Osteoblast (primary cell): ENCODE data around the gene PDE11A. TPM values are rescaled to one million over a fixed set of nuclear protein-coding genes. Genes with fewer than 3 reads are reported as not detected.

Experiments used
- DNase-seq: peaks from one replicate; pipeline ENCODE4 v3.0.0; 2011; ENCODE audit warnings: low spot score, mixed read lengths; ENCODE audit not compliant: insufficient read length; ENCODE audit errors: missing footprints
- H2AFZ ChIP-seq: 2 replicates; pipeline ENCODE4 v1.6.0; 2011; ENCODE audit warnings: mild to moderate bottlenecking, low read length
- H3K27ac ChIP-seq: 2 replicates; pipeline ENCODE4 v1.5.1; 2011; ENCODE audit warnings: mild to moderate bottlenecking, low read depth, low read length, moderate library complexity
- H3K27me3 ChIP-seq: 2 replicates; pipeline ENCODE4 v1.6.0; 2012; ENCODE audit warnings: mild to moderate bottlenecking, control low read depth, inconsistent platforms, low read length, moderate library complexity; ENCODE audit not compliant: insufficient read depth
- H3K36me3 ChIP-seq: 2 replicates; pipeline ENCODE4 v1.5.1; 2011; ENCODE audit warnings: mild to moderate bottlenecking, low read length, control low read depth, moderate library complexity; ENCODE audit not compliant: insufficient read depth
- H3K4me1 ChIP-seq: 2 replicates; pipeline ENCODE4 v1.5.1; 2011; ENCODE audit warnings: mild to moderate bottlenecking, low read length, control low read depth, moderate library complexity; ENCODE audit not compliant: insufficient read depth
- H3K4me2 ChIP-seq: 2 replicates; pipeline ENCODE4 v1.6.0; 2011; ENCODE audit warnings: mild to moderate bottlenecking, low read length; ENCODE audit not compliant: insufficient read depth
- H3K4me3 ChIP-seq: fragments of 200-600 bp; sonication (generic); 3 replicates; pipeline ENCODE4 v1.5.1; 2012; ENCODE audit warnings: mild to moderate bottlenecking, low read length, inconsistent platforms; ENCODE audit not compliant: insufficient read depth
- H3K79me2 ChIP-seq: 2 replicates; pipeline ENCODE4 v1.6.0; 2012; ENCODE audit warnings: mild to moderate bottlenecking, low read length, control low read depth, inconsistent platforms; ENCODE audit not compliant: insufficient read depth
- H3K9me3 ChIP-seq: 2 replicates; pipeline ENCODE4 v1.5.1; 2011; ENCODE audit warnings: low read depth, low read length, control low read depth
- H4K20me1 ChIP-seq: 2 replicates; pipeline ENCODE4 v1.6.0; 2012; ENCODE audit warnings: mild to moderate bottlenecking, low read length, control low read depth; ENCODE audit not compliant: insufficient read depth
- total RNA-seq: library from RNA; depleted of rRNA; stranded (reverse); fragments of >200 nt; gene quantifications from 2 replicates; pipeline ENCODE4 v1.2.3, GENCODE V29; 2012
- TF ChIP-seq, protein P1 (sequence below): IDR thresholded peaks from 2 replicates; pipeline ENCODE4 v1.5.1; 2011; ENCODE audit warnings: mild to moderate bottlenecking, low read depth, low read length, moderate library complexity; ENCODE audit errors: extremely low read depth

Gene PDE11A
- total RNA-seq, 1 donor, result 0.36 TPM

DNA sequence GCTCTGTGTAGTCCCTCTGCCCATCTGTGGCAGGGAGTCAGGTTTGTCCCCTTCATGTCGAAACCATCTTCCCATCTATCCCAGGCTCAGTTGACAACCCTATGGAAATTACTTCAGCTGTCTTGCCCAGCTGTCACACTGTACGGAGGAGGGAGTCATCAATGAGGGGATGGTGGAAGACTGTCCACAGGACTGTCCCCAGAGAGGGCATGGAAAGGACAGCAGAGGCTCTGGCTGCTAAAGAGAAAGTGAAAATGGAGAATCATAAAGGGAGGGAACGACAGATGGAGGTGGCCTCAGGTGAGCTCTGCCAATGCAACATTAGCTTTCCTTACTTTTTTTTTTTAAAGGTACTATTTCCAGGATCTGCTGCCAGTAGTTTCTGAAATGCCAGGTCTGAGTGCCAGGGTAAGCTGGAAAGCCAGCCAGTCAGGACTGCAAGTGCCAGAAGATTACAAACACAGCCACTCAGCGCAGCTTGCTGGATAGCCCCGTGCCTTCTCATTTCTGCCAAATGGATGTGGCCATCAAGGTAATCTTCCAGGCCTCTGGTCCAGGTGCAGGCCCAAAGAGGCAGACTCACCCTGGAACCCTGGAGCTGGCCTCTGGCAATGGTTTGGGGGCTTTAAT lies 487.2 kb downstream of the PDE11A start:
- TF ChIP-seq, protein P1, sequence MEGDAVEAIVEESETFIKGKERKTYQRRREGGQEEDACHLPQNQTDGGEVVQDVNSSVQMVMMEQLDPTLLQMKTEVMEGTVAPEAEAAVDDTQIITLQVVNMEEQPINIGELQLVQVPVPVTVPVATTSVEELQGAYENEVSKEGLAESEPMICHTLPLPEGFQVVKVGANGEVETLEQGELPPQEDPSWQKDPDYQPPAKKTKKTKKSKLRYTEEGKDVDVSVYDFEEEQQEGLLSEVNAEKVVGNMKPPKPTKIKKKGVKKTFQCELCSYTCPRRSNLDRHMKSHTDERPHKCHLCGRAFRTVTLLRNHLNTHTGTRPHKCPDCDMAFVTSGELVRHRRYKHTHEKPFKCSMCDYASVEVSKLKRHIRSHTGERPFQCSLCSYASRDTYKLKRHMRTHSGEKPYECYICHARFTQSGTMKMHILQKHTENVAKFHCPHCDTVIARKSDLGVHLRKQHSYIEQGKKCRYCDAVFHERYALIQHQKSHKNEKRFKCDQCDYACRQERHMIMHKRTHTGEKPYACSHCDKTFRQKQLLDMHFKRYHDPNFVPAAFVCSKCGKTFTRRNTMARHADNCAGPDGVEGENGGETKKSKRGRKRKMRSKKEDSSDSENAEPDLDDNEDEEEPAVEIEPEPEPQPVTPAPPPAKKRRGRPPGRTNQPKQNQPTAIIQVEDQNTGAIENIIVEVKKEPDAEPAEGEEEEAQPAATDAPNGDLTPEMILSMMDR, result no peak
- Histone ChIP-seq H3K27ac (no peak overlapping the region), H3K4me3 (no peak overlapping the region), H3K27me3 (no peaks in the 10 kb centered on the region), H2AFZ (no peak overlapping the region), H3K36me3 (no peaks in the 10 kb centered on the region), H3K4me1 (no peaks in the 10 kb centered on the region), H3K4me2 (no peak overlapping the region), H4K20me1 (no peaks in the 10 kb centered on the region), H3K79me2 (no peaks in the 10 kb centered on the region), H3K9me3 (no peaks in the 10 kb centered on the region)
- no peak for DNase-seq

DNA sequence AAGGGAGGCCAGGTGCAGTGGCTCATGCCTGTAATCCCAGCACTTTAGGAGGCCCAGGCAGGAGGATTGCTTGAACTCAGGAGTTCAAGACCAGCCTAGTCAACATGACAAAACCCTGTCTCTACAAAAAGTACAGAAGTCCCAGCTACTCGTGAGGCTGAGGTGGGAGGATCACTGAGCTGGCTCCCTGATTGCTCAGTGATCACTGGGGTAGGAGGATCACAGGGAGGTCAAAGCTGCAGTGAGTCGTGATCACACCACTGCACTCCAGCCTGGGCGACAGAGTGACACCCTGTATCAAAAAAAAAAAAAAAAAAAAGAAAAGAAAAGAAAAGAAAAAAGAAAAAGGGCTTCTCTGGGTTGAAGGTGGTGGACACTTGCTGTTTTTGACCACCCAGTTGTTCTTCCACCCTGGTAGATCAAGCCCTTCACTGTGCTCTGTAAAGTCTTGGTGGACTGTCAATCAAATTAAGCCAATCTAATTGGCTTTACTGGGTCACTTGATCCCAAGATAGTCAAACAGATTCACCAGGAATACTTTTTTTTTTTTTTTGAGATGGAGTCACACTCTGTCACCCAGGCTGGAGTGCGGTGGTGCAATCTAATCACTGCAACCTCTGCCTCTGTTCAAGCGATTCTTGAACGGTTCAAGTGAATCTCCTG lies 488.4 kb downstream of the PDE11A start:
- Histone ChIP-seq H3K27me3 (no peaks in the 10 kb centered on the region), H3K4me2 (no peak overlapping the region), H3K36me3 (no peaks in the 10 kb centered on the region), H3K4me1 (no peaks in the 10 kb centered on the region), H3K79me2 (no peaks in the 10 kb centered on the region), H2AFZ (no peak overlapping the region), H3K27ac (no peak overlapping the region), H4K20me1 (no peaks in the 10 kb centered on the region), H3K9me3 (no peaks in the 10 kb centered on the region), H3K4me3 (no peak overlapping the region)
- TF ChIP-seq, protein P1, result no peak
- DNase-seq, result no peak

DNA sequence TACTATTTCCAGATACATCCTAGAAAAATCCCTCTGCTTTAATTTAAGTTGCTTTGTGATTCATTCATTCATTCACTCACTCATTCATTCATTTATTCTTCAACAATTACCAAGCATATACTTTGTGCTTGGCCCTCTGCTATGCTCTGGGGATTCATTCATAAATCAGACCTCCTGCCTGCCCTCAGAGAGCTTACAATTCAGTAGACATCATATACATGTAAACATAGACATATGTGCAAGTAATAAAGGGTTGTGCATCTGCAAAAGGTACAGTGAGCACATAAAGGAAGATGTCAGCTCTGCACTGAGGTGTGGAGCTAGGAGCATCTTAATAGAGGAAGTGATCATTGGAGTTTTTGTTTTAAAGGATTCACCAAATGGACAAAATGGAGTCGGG lies 490.6 kb downstream of the PDE11A start:
- Histone ChIP-seq H2AFZ (no peak overlapping the region), H3K27me3 (no peaks in the 10 kb centered on the region), H4K20me1 (no peaks in the 10 kb centered on the region), H3K4me3 (no peak overlapping the region), H3K4me2 (no peak overlapping the region), H3K79me2 (no peaks in the 10 kb centered on the region), H3K9me3 (no peaks in the 10 kb centered on the region), H3K36me3 (no peaks in the 10 kb centered on the region), H3K27ac (no peak overlapping the region), H3K4me1 (no peaks in the 10 kb centered on the region)
- TF ChIP-seq, protein P1, result no peak
- DNase-seq, result no peak

DNA sequence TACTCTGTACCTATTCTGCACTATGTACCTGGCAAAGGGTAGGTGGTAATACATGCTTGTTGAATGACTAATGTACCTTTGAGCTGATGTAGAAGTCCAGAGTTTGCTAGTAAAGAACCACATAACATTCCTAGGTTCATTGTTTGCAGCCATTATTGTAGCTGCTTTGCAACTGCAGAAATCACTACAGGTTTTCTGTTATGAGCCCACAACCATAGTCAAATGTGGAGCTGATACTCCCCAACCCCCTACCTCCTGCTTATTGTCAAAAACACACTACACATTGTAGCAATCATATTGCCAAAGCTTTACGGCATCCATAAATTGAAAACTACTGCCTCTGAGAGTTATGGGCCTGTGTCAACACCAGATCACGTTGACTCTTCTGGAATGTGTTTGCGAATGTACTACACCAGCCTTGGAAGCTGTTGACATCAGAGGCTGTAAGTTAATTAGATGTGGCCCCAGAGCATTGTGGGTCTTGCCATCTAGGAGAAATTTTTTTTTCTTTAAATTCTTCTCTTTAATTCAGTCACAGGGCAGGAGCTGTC lies 493.0 kb downstream of the PDE11A start:
- no peak overlapping the region for H2AFZ ChIP-seq
- no peak overlapping the region for H3K27ac ChIP-seq
- no peak overlapping the region for H3K4me3 ChIP-seq
- no peaks in the 10 kb centered on the region for H3K4me1 ChIP-seq
- no peaks in the 10 kb centered on the region for H4K20me1 ChIP-seq
- no peak overlapping the region for H3K4me2 ChIP-seq
- H3K79me2 ChIP-seq, result no peaks in the 10 kb centered on the region
- H3K9me3 ChIP-seq, result no peaks in the 10 kb centered on the region
- H3K27me3 ChIP-seq, result no peaks in the 10 kb centered on the region
- TF ChIP-seq, protein P1, result no peak
- H3K36me3 ChIP-seq, result no peaks in the 10 kb centered on the region
- DNase-seq, result no peak
